Mucosa of descending colon (tissue), 3 donors: ENCODE measurements around the gene PRF1. TPM values are rescaled to one million over a fixed set of nuclear protein-coding genes. Genes with fewer than 3 reads are reported as not detected.

Source experiments
- ATAC-seq: fragments of 200-7000 bp; cut with Tn5 transposase; one replicate; pipeline ENCODE4 v1.9.1; 2020; ENCODE audit warnings: mild to moderate bottlenecking, moderate library complexity
- DNase-seq, 3 donors: peaks; one replicate each; pipeline ENCODE4 v3.0.0-alpha.2; 2020
- H3K36me3 ChIP-seq: fragments of 200-600 bp; one replicate; pipeline ENCODE4 v1.8.0; 2021; ENCODE audit warnings: low read depth, mild to moderate bottlenecking
- H3K4me1 ChIP-seq: fragments of 200-600 bp; one replicate; pipeline ENCODE4 v1.8.0; 2021; ENCODE audit warnings: low read depth, mild to moderate bottlenecking
- H3K4me3 ChIP-seq: fragments of 200-600 bp; one replicate; pipeline ENCODE4 v1.8.0; 2021; ENCODE audit warnings: mild to moderate bottlenecking
- H3K9me3 ChIP-seq: fragments of 200-600 bp; one replicate; pipeline ENCODE4 v1.8.0; 2021; ENCODE audit warnings: mild to moderate bottlenecking
- intact Hi-C, 2 donors: fragments of 100-400 bp; cut with DNase I in 1 of 2; cut with micrococcal nuclease in 1 of 2; formaldehyde crosslinking; loops; one replicate each; pipeline versions ENCODE4 v1.11.0 to v1.11.1; 2022; cut with DNase I, micrococcal nuclease
- total RNA-seq, 3 donors: library from RNA; stranded (reverse); fragmentation: NEBNext Ultra II Directional in 2 of 3; extraction: Animal tissue kit (Norgen Biotek cat#: 25700) in 2 of 3; gene quantifications; one replicate each; pipeline versions ENCODE4 v1.2.1 to v1.2.4, GENCODE V29; 2021 to 2023
- TF ChIP-seq, protein P1 (sequence below): fragments of 200-600 bp; IDR thresholded peaks from one replicate; pipeline ENCODE4 v1.8.0; 2022; ENCODE audit warnings: antibody characterized with exemption, mild to moderate bottlenecking
- donor health status: DM: no; HTN: no; CAD: no; lungs with moderate emphysema.
- donor health status: DM: no; HTN: no; CAD: no.
- donor health status: DM: no; HTN: yes; CAD: no.

Gene PRF1
- total RNA-seq, 3 donors from 2014 or later = 2.5 to 3.7 (median 3.0) TPM

DNA sequence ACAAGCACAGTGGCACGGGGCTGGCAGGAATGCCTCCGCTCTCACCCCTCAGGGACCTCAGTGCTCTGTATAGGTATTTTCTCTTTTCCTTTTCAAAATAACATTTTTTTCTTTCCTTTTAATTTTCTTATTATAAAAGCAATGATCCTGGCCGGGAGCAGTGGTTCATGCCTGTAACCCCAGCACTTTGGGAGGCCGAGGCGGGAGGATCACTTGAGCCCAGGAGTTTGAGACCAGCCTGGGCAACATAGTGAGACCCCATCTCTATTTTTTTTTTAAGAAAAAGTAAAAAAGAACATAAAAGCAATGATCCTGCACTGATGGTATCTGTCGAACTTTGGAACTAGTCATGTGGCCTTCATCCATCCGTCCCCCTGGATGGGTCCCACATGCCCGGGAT, 3.2 kb downstream of the PRF1 start:
- no peak for DNase-seq

DNA sequence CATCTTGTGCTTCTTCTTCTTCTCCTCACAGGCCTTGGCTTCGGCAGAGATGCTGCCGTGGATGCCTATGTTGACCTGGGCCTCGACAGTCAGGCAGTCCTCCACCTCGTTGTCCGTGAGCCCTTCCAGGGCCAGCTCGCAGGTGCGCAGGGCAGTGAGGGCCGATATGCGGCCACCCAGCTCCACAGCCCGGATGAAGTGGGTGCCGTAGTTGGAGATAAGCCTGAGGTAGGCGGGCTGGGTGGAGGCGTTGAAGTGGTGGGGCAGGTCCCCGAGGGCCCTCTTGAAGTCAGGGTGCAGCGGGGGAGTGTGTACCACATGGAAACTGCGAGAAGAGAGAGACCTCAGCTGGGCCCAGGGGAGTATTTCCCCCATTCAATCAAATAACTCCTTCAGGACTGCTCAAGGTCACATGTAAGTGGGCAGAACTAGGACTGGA, 3.7 kb downstream of the PRF1 start:
- TF ChIP-seq, protein P1, sequence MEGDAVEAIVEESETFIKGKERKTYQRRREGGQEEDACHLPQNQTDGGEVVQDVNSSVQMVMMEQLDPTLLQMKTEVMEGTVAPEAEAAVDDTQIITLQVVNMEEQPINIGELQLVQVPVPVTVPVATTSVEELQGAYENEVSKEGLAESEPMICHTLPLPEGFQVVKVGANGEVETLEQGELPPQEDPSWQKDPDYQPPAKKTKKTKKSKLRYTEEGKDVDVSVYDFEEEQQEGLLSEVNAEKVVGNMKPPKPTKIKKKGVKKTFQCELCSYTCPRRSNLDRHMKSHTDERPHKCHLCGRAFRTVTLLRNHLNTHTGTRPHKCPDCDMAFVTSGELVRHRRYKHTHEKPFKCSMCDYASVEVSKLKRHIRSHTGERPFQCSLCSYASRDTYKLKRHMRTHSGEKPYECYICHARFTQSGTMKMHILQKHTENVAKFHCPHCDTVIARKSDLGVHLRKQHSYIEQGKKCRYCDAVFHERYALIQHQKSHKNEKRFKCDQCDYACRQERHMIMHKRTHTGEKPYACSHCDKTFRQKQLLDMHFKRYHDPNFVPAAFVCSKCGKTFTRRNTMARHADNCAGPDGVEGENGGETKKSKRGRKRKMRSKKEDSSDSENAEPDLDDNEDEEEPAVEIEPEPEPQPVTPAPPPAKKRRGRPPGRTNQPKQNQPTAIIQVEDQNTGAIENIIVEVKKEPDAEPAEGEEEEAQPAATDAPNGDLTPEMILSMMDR = no peak
- no peak overlapping the region for H3K4me3 ChIP-seq
- no peak for ATAC-seq

More for the DNA sequence above, 3.2 kb downstream of the PRF1 start:
- H3K9me3 ChIP-seq = no peaks in the 10 kb centered on the region
- ATAC-seq = no peak
- no peak overlapping the region for H3K4me3 ChIP-seq
- no peaks in the 10 kb centered on the region for H3K4me1 ChIP-seq
- TF ChIP-seq, protein P1 = no peak
- H3K36me3 ChIP-seq = no peaks in the 10 kb centered on the region
- intact Hi-C loops = no loop called here

DNA sequence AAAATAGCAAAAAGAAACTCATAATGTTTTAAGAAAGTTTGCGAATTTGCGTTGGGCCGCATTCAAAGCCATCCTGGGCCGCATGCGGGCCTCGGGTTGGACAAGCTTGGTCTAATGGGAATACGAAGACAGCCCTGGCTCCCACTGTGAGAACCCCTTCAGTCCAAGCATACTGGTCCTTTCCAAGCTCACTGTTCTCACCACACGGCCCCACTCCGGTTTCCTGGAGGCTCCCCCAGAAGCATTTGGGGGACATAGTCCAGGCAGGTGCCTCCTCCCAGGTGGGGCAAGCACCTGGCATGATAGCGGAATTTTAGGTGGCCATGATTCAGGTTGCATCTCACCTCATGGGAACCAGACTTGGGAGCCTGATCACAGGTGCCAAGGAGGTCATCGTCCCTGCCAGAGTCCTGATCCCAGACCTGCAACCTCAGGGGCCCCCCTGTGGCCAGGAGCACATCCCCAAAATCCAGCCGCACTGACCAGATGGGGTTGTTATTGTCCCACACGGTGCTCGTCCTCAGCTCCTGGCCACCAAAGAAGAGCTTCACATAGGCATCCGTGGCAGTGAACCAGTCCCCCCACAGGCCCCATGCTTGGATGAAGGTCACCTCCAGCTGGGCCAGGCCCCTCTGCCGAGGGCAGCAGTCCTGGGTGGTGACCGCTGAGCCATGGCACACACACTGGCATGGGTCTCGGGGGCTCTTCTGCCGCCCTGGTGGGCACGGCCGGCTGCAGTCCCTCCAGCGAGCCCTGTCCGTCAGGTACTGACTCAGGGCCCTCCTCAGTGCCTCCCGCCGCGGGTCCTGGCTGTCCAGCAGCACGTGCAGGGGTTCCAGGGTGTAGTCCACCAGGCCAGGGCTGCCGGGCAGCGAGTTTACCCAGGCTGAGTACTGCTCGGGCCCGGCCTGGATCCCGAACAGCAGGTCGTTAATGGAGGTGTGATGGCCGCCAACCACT, 4.4 kb downstream of the PRF1 start:
- TF ChIP-seq, protein P1 = no peak
- Histone ChIP-seq H3K9me3 (no peaks in the 10 kb centered on the region), H3K36me3 (no peaks in the 10 kb centered on the region), H3K4me3 (no peak overlapping the region), H3K4me1 (no peaks in the 10 kb centered on the region)
- no peak for DNase-seq
- intact Hi-C loops = no loop called here
- ATAC-seq = no peak

More for the DNA sequence above, 3.7 kb downstream of the PRF1 start:
- Histone ChIP-seq H3K36me3 (no peaks in the 10 kb centered on the region), H3K4me1 (no peaks in the 10 kb centered on the region), H3K9me3 (no peaks in the 10 kb centered on the region)
- intact Hi-C loops = no loop called here
- DNase-seq = no peak

DNA sequence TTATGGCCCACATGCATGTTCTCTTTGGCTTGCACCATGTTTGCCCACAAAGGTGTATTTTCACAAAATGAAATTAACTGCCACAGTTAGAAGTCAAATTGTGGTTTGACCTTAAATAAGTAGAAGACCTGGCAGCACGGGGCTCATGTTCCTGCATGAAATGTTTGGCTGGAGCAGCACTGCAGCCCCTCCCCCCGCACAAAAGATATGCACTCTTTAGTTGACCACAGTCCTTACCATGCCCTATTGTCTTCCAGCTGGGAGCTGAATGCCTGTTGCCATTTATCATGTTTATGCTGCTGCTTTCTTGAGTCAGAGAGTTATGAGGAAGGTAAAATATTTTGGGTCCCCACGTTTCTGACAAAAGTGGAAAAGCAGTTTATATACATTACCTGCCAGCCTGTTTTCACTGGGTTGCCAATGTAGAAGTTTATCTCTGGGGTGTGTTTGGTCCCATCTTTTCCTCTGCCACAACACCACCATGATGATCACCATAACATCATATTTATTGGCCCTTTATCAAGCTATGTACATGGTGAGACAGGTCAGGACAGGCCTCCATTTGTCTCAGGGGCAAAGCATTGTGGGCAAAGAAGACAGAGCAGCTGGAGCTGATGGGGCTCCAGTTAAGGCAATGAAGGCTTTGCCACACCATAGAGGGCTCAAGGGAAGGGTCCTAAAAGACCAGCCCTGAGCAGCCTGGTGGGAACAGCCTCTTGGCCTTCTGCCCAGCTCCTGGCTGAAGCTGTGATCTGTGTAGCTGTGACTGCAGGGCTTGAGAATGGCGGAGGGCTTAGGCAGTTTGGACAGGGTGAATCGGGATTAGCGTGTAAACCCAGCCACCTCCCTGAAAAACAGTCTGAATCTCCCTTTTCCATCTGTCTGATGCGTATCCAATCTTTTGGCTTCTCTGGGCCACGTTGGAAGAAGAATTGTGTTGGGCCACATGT, 5.4 kb downstream of the PRF1 start:
- no peak overlapping the region for H3K4me3 ChIP-seq
- ATAC-seq = no peak
- no peaks in the 10 kb centered on the region for H3K36me3 ChIP-seq
- TF ChIP-seq, protein P1 = no peak
- no peaks in the 10 kb centered on the region for H3K9me3 ChIP-seq
- DNase-seq = no peak
- no peaks in the 10 kb centered on the region for H3K4me1 ChIP-seq
- intact Hi-C loops = no loop called here

DNA sequence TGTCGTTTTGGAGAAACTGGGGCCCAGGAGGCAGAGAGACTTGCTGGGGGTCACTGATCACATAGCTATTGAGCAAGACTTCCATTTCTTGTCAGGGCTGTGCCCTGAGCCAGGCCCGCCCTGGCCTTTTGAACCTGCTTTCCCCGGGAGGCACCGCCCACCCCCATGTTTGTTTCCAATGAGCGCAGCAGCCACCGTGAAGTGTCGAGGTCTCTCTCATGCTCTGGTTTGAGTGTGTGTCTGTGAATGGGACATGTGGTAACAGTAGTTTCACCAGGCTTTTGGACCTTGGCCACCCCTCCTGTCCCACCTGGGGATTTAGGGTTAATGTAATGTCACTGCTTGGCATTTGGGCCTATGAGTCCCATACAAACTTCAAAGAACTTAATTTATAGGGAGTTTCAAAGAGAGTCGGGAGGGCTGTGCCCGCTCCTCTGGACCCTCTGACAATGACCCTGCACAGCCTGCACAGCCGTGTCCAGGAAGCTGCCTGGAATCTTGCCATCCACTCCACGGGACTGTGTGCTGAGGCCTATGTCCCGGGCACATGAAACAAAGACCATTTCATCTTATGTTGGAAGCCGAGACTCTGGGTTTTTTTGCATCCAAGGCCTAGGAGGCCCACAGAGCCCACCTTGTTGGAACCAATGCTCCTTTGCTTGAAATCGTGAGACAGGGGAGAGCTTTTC, 6.3 kb downstream of the PRF1 start:
- Histone ChIP-seq H3K36me3 (no peaks in the 10 kb centered on the region), H3K4me1 (no peaks in the 10 kb centered on the region), H3K4me3 (no peak overlapping the region), H3K9me3 (no peaks in the 10 kb centered on the region)
- TF ChIP-seq, protein P1 = no peak
- DNase-seq (no peak), ATAC-seq (no peak)
- intact Hi-C loops = no loop called here
